ENCODE results near the gene OASL.

OASL gene

DNA sequence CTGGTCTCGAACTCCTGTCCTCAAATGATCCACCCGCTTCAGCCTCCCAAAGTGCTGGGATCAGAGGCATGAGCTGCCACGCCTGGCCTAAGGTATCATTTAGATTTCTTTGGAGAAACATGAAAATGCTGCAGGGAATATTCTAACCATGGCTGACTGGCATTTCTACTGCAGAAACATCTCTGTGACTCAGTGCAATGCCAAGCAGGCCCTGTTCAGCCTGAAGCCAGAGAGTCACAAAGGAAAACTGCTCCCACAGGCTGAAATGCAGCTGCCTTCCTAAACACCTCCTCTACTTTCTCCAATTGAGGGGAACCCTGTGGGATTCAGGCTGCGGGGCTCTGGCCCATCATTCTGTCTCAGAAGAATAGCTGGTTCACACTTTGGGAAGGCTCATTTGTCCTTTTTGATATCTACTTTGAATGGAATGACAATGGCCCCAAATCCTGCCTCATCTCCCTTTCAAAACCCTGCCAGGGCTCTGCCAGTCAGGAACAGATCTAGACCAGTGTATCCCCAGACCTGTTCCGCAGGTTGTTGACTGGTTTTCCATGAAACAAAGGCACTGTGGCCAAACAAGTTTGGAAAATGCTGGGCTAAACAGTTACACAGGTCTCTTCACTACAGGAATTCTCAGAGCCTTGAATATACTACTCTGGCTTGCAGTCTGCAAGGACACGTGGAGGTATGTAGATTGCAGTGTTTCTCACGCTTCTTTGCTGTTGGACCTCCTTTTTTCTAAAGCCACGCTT lies 30.5 kb downstream of the OASL start:
- Histone ChIP-seq H3K4me3 (ENCODE audit: low read length) (no peak overlapping the region), H3K9ac (ENCODE audit: low read depth, low read length) (no peak overlapping the region), H3K4me1 (ENCODE audit: insufficient read depth, low read length) (no peaks in the 10 kb centered on the region), H3K36me3 (ENCODE audit: insufficient read depth, low read depth, low read length) (peaks cover 82% of the 10 kb centered on the region), H3K27me3 (ENCODE audit: insufficient read depth, low read length) (no peaks in the 10 kb centered on the region), H3K27ac (ENCODE audit: low read length) (no peak overlapping the region), H3K9me3 (ENCODE audit: insufficient read depth, low read depth, low read length) (no peaks in the 10 kb centered on the region)

GRCh38 chr12:121005346-121005815 lies 33.7 kb downstream of the OASL start:
- Histone ChIP-seq H3K36me3 (ENCODE audit: insufficient read depth, low read depth, low read length) (peaks cover 77% of the 10 kb centered on the region), H3K9me3 (ENCODE audit: insufficient read depth, low read depth, low read length) (no peaks in the 10 kb centered on the region), H3K4me1 (ENCODE audit: insufficient read depth, low read length) (no peaks in the 10 kb centered on the region), H3K9ac (ENCODE audit: low read depth, low read length) (no peak overlapping the region), H3K27me3 (ENCODE audit: insufficient read depth, low read length) (no peaks in the 10 kb centered on the region), H3K27ac (ENCODE audit: low read length) (no peak overlapping the region), H3K4me3 (ENCODE audit: low read length) (no peak overlapping the region)

- H3K4me1 ChIP-seq (ENCODE audit: insufficient read depth, low read length) = no peaks in the 10 kb centered on the region
- H3K27me3 ChIP-seq (ENCODE audit: insufficient read depth, low read length) = no peaks in the 10 kb centered on the region
- no peaks in the 10 kb centered on the region for H3K9me3 ChIP-seq (ENCODE audit: insufficient read depth, low read depth, low read length)
- H3K36me3 ChIP-seq (ENCODE audit: insufficient read depth, low read depth, low read length) = peaks cover 67% of the 10 kb centered on the region
- no peak overlapping the region for H3K27ac ChIP-seq (ENCODE audit: low read length)
- no peak overlapping the region for H3K4me3 ChIP-seq (ENCODE audit: low read length)
- no peak overlapping the region for H3K9ac ChIP-seq (ENCODE audit: low read depth, low read length)
Measured at GRCh38 chr12:121004253-121004815, 34.7 kb downstream of the OASL start.

GRCh38 chr12:121003650-121004049 lies 35.4 kb downstream of the OASL start:
- Histone ChIP-seq H3K9ac (ENCODE audit: low read depth, low read length) (no peak overlapping the region), H3K36me3 (ENCODE audit: insufficient read depth, low read depth, low read length) (peaks cover 60% of the 10 kb centered on the region), H3K4me3 (ENCODE audit: low read length) (no peak overlapping the region), H3K27me3 (ENCODE audit: insufficient read depth, low read length) (no peaks in the 10 kb centered on the region), H3K9me3 (ENCODE audit: insufficient read depth, low read depth, low read length) (no peaks in the 10 kb centered on the region), H3K4me1 (ENCODE audit: insufficient read depth, low read length) (no peaks in the 10 kb centered on the region), H3K27ac (ENCODE audit: low read length) (no peak overlapping the region)

DNA sequence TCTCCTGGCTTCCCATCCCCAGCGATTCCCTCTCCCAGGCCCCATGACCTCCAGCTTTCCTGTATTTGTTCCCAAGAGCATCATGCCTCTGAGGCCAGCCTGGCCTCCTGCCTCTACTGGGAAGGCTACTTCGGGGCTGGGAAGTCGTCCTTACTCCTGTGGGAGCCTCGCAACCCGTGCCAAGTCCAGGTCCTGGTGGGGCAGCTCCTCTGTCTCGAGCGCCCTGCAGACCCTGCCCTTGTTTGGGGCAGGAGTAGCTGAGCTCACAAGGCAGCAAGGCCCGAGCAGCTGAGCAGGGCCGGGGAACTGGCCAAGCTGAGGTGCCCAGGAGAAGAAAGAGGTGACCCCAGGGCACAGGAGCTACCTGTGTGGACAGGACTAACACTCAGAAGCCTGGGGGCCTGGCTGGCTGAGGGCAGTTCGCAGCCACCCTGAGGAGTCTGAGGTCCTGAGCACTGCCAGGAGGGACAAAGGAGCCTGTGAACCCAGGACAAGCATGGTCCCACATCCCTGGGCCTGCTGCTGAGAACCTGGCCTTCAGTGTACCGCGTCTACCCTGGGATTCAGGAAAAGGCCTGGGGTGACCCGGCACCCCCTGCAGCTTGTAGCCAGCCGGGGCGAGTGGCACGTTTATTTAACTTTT lies 37.1 kb downstream of the OASL start:
- H3K9ac ChIP-seq (ENCODE audit: low read depth, low read length) = no peak overlapping the region
- no peaks in the 10 kb centered on the region for H3K9me3 ChIP-seq (ENCODE audit: insufficient read depth, low read depth, low read length)
- H3K27me3 ChIP-seq (ENCODE audit: insufficient read depth, low read length) = no peaks in the 10 kb centered on the region
- no peaks in the 10 kb centered on the region for H3K4me1 ChIP-seq (ENCODE audit: insufficient read depth, low read length)
- peaks cover 44% of the 10 kb centered on the region for H3K36me3 ChIP-seq (ENCODE audit: insufficient read depth, low read depth, low read length)
- no peak overlapping the region for H3K27ac ChIP-seq (ENCODE audit: low read length)
- H3K4me3 ChIP-seq (ENCODE audit: low read length) = no peak overlapping the region

DNA sequence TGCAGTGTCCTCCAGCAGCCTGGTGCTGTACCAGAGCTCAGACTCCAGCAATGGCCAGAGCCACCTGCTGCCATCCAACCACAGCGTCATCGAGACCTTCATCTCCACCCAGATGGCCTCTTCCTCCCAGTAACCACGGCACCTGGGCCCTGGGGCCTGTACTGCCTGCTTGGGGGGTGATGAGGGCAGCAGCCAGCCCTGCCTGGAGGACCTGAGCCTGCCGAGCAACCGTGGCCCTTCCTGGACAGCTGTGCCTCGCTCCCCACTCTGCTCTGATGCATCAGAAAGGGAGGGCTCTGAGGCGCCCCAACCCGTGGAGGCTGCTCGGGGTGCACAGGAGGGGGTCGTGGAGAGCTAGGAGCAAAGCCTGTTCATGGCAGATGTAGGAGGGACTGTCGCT lies 38.0 kb downstream of the OASL start:
- no peaks in the 10 kb centered on the region for H3K27me3 ChIP-seq (ENCODE audit: insufficient read depth, low read length)
- no peak overlapping the region for H3K27ac ChIP-seq (ENCODE audit: low read length)
- H3K9me3 ChIP-seq (ENCODE audit: insufficient read depth, low read depth, low read length) = no peaks in the 10 kb centered on the region
- no peak overlapping the region for H3K9ac ChIP-seq (ENCODE audit: low read depth, low read length)
- H3K4me1 ChIP-seq (ENCODE audit: insufficient read depth, low read length) = no peaks in the 10 kb centered on the region
- H3K4me3 ChIP-seq (ENCODE audit: low read length) = no peak overlapping the region
- H3K36me3 ChIP-seq (ENCODE audit: insufficient read depth, low read depth, low read length) = peaks cover 41% of the 10 kb centered on the region

DNA sequence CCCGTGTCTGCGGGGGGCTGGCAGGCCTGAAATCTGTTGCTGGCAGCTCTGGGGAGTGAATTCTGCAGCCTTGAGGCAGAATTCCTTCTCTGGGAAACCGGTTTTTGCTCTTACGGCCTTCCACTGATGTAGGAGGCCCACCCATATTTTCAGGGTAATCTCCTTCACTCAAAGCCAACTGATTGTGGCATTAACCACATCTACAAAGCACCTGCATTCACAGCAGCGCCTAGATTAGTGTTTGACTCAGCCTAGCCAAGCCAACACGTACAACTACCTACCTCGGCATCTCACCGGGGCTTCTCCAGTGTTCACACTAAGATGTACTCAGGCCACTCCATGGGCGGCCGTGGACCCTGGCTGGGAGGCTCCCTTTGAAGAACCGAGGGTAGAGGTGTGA lies 38.5 kb downstream of the OASL start:
- H3K36me3 ChIP-seq (ENCODE audit: insufficient read depth, low read depth, low read length) = peaks cover 36% of the 10 kb centered on the region
- no peak overlapping the region for H3K4me3 ChIP-seq (ENCODE audit: low read length)
- no peaks in the 10 kb centered on the region for H3K4me1 ChIP-seq (ENCODE audit: insufficient read depth, low read length)
- H3K9me3 ChIP-seq (ENCODE audit: insufficient read depth, low read depth, low read length) = no peaks in the 10 kb centered on the region
- no peak overlapping the region for H3K27ac ChIP-seq (ENCODE audit: low read length)
- H3K27me3 ChIP-seq (ENCODE audit: insufficient read depth, low read length) = no peaks in the 10 kb centered on the region
- no peak overlapping the region for H3K9ac ChIP-seq (ENCODE audit: low read depth, low read length)

- Histone ChIP-seq H3K27ac (ENCODE audit: low read length) (no peak overlapping the region), H3K9me3 (ENCODE audit: insufficient read depth, low read depth, low read length) (no peaks in the 10 kb centered on the region), H3K9ac (ENCODE audit: low read depth, low read length) (no peak overlapping the region; the same call in 1 of the 2 replicates), H3K27me3 (ENCODE audit: insufficient read depth, low read length) (no peaks in the 10 kb centered on the region), H3K36me3 (ENCODE audit: insufficient read depth, low read depth, low read length) (peaks cover 30% of the 10 kb centered on the region), H3K4me3 (ENCODE audit: low read length) (no peak overlapping the region; the same call in 1 of the 2 replicates), H3K4me1 (ENCODE audit: insufficient read depth, low read length) (no peaks in the 10 kb centered on the region)
Measured at GRCh38 chr12:120999191-121000120, 39.6 kb downstream of the OASL start.

DNA sequence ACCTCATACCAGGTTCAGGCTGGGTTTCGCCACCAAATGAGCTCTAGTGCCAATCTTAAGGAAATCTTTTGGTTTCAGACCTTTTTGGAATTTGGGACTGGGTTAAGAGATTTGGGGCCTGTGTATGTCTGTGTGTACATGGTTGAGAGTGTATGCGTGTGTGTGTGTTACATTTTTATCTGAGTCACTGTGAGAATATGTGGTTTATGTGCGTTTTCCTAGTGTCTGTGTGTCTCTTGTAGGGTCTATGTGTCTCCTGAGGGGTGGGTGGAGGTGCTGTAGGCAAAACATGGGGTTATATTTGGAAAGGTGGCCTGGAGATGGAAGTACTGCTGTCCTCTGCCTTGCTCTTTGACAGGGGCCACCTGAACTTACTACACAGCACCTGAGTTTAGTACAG lies 40.6 kb downstream of the OASL start:
- peaks cover 20% of the 10 kb centered on the region for H3K36me3 ChIP-seq (ENCODE audit: insufficient read depth, low read depth, low read length)
- no peak overlapping the region for H3K4me3 ChIP-seq (ENCODE audit: low read length)
- H3K9me3 ChIP-seq (ENCODE audit: insufficient read depth, low read depth, low read length) = no peaks in the 10 kb centered on the region
- H3K27me3 ChIP-seq (ENCODE audit: insufficient read depth, low read length) = no peaks in the 10 kb centered on the region
- H3K9ac ChIP-seq (ENCODE audit: low read depth, low read length) = no peak overlapping the region
- no peak overlapping the region for H3K27ac ChIP-seq (ENCODE audit: low read length)
- no peaks in the 10 kb centered on the region for H3K4me1 ChIP-seq (ENCODE audit: insufficient read depth, low read length)

- no peaks in the 10 kb centered on the region for H3K27me3 ChIP-seq (ENCODE audit: insufficient read depth, low read length)
- H3K36me3 ChIP-seq (ENCODE audit: insufficient read depth, low read depth, low read length) = peaks cover 11% of the 10 kb centered on the region; the same call in 1 of the 2 replicates
- no peaks in the 10 kb centered on the region for H3K4me1 ChIP-seq (ENCODE audit: insufficient read depth, low read length)
- H3K4me3 ChIP-seq (ENCODE audit: low read length) = no peak overlapping the region
- H3K9ac ChIP-seq (ENCODE audit: low read depth, low read length) = no peak overlapping the region
- H3K9me3 ChIP-seq (ENCODE audit: insufficient read depth, low read depth, low read length) = no peaks in the 10 kb centered on the region
- no peak overlapping the region for H3K27ac ChIP-seq (ENCODE audit: low read length)
Measured at GRCh38 chr12:120997448-120997847, 41.6 kb downstream of the OASL start.

DNA sequence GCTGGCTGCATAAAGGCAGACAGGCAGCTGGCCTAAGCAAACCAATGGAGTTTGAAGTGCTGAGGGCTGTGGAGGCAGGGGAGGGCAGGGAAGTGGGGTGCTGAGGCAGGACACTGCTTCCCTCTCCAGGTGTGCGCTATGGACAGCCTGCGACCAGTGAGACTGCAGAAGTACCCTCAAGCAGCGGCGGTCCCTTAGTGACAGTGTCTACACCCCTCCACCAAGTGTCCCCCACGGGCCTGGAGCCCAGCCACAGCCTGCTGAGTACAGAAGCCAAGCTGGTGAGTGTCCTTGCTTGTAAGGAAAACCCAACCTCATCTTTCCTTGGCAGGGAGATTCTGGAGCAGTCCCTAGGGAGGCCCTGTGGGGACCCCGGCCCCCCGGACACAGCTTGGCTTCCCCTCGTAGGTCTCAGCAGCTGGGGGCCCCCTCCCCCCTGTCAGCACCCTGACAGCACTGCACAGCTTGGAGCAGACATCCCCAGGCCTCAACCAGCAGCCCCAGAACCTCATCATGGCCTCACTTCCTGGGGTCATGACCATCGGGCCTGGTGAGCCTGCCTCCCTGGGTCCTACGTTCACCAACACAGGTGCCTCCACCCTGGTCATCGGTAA lies 42.8 kb downstream of the OASL start:
- Histone ChIP-seq H3K27ac (ENCODE audit: low read length) (no peak overlapping the region), H3K4me1 (ENCODE audit: insufficient read depth, low read length) (no peaks in the 10 kb centered on the region), H3K4me3 (ENCODE audit: low read length) (no peak overlapping the region), H3K27me3 (ENCODE audit: insufficient read depth, low read length) (no peaks in the 10 kb centered on the region), H3K9ac (ENCODE audit: low read depth, low read length) (no peak overlapping the region), H3K36me3 (ENCODE audit: insufficient read depth, low read depth, low read length) (no peaks in the 10 kb centered on the region), H3K9me3 (ENCODE audit: insufficient read depth, low read depth, low read length) (no peaks in the 10 kb centered on the region)
